A549 (cell line): Measurements from ENCODE around the gene NTN5. TPM values are rescaled to one million over a fixed set of nuclear protein-coding genes. Genes with fewer than 3 reads are reported as not detected.
"Not testable (repeated sequence)": the region's sequence is repeated elsewhere in the genome, so short reads cannot be mapped to it uniquely, and the experiment has no call there.

ENCODE experiments used
- ATAC-seq, 2 experiments: fragments of 200-7000 bp in 1 of 2; fragments of >200 bp in 1 of 2; cut with Nextera tagmentation in 1 of 2; cut with Tn5 transposase in 1 of 2; 3 replicates each; pipeline versions ENCODE4 v1.8.0 to v1.9.1; 2018 to 2020; ENCODE audit warnings: mild to moderate bottlenecking in 1 of 2, moderate library complexity in 1 of 2
- CTCF ChIA-PET: fragments of 300-600 bp; sonication (Branson Sonifier 250); formaldehyde crosslinking; extraction: SDS; loops from one replicate; lab custom pipeline; 2021; ENCODE audit warnings: antibody characterized with exemption, inconsistent platforms; lab: Yijun Ruan, JAX
- POLR2A ChIA-PET: fragments of 350-600 bp; formaldehyde crosslinking; extraction: SDS; loops from one replicate; lab custom pipeline; 2021; ENCODE audit warnings: antibody characterized with exemption, inconsistent platforms; lab: Yijun Ruan, JAX
- DNase-seq, 2 experiments: peaks; one replicate each; pipeline versions ENCODE4 v3.0.0 to v3.0.0-alpha.2; 2011 to 2016; ENCODE audit warnings: low read depth in 1 of 2, low spot score in 1 of 2
- FAIRE-seq: peaks from 2 replicates; lab custom pipeline; 2011; peaks lifted over from hg19 to GRCh38; lab: Jason Lieb, UNC
- H3K27ac ChIP-seq, 2 experiments: fragments of >200 bp; sonication (Bioruptor Twin); formaldehyde crosslinking; 3 replicates each; pipeline ENCODE4 v1.5.1; 2016 to 2017
- H3K4me1 ChIP-seq: fragments of >200 bp; sonication (Bioruptor Twin); formaldehyde crosslinking; 3 replicates; pipeline ENCODE4 v1.6.1; 2016
- H3K4me2 ChIP-seq: fragments of >200 bp; sonication (Bioruptor Twin); formaldehyde crosslinking; 3 replicates; pipeline ENCODE4 v1.6.1; 2016
- H3K4me3 ChIP-seq: fragments of >200 bp; sonication (Bioruptor Twin); formaldehyde crosslinking; 3 replicates; pipeline ENCODE4 v1.5.1; 2016
- H3K9me3 ChIP-seq: fragments of >200 bp; sonication (Bioruptor Twin); formaldehyde crosslinking; 3 replicates; pipeline ENCODE4 v1.6.1; 2016
- CBX2 ChIP-seq: fragments of 200-600 bp; sonication (generic); IDR thresholded peaks from 2 replicates; pipeline ENCODE4 v1.6.1; 2016; ENCODE audit warnings: low read depth, mild to moderate bottlenecking, borderline replicate concordance
- CBX8 ChIP-seq: fragments of 200-600 bp; sonication (generic); IDR thresholded peaks from 2 replicates; pipeline ENCODE4 v1.6.1; 2016
- CHD4 ChIP-seq: fragments of 200-600 bp; sonication (generic); IDR thresholded peaks from 2 replicates; pipeline ENCODE4 v1.6.1; 2016; ENCODE audit warnings: antibody characterized with exemption, mild to moderate bottlenecking, borderline replicate concordance
- EHMT2 ChIP-seq: fragments of 200-600 bp; sonication (generic); IDR thresholded peaks from 2 replicates; pipeline ENCODE4 v1.6.1; 2016; ENCODE audit warnings: antibody characterized with exemption, low read depth, mild to moderate bottlenecking, moderate library complexity
- EP300 ChIP-seq, 2 experiments: fragments of >200 bp; sonication (Bioruptor Twin); formaldehyde crosslinking; IDR thresholded peaks; 2 replicates in 1 of 2; 3 replicates in 1 of 2; pipeline ENCODE4 v1.6.1; 2016 to 2017
- ESRRA ChIP-seq: fragments of 150-350 bp; IDR thresholded peaks from 2 replicates; pipeline ENCODE4 v1.6.1; 2014; ENCODE audit warnings: mild to moderate bottlenecking, low read length, borderline replicate concordance
- FOSB ChIP-seq: fragments of 250-450 bp; sonication (Bioruptor Pico); IDR thresholded peaks from 2 replicates; pipeline ENCODE4 v1.5.0; 2020; ENCODE audit warnings: mild to moderate bottlenecking, moderate library complexity
- HEYL ChIP-seq: fragments of 250-450 bp; sonication (Bioruptor Pico); IDR thresholded peaks from 2 replicates; pipeline ENCODE4 v1.8.0; 2021; ENCODE audit warnings: mild to moderate bottlenecking, moderate library complexity
- HOXB5 ChIP-seq: fragments of 250-450 bp; sonication (Bioruptor Pico); IDR thresholded peaks from 2 replicates; pipeline ENCODE4 v1.5.0; 2020; ENCODE audit warnings: mild to moderate bottlenecking, moderate library complexity
- JUNB ChIP-seq: fragments of >200 bp; sonication (Bioruptor Twin); formaldehyde crosslinking; IDR thresholded peaks from 2 replicates; pipeline ENCODE4 v1.6.1; 2016
- KDM1A ChIP-seq: fragments of 200-600 bp; sonication (generic); IDR thresholded peaks from 2 replicates; pipeline ENCODE4 v1.6.1; 2016; ENCODE audit warnings: low read depth, mild to moderate bottlenecking
- MAZ ChIP-seq: fragments of 150-350 bp; IDR thresholded peaks from 2 replicates; pipeline ENCODE4 v1.6.1; 2014; ENCODE audit warnings: antibody characterized with exemption, low read depth, low read length, borderline replicate concordance
- MYC ChIP-seq: IDR thresholded peaks from 2 replicates; pipeline ENCODE4 v1.6.1; 2012; ENCODE audit warnings: mild to moderate bottlenecking, inconsistent platforms, low read length, improper control_type of control experiment, borderline replicate concordance
- NPAS2 ChIP-seq: fragments of 250-450 bp; sonication (Bioruptor Pico); IDR thresholded peaks from 2 replicates; pipeline ENCODE4 v1.8.0; 2022; ENCODE audit warnings: mild to moderate bottlenecking, moderate library complexity, borderline replicate concordance
- NR3C1 ChIP-seq: fragments of >200 bp; sonication (Bioruptor Twin); formaldehyde crosslinking; IDR thresholded peaks from 3 replicates; pipeline ENCODE4 v1.6.1; 2017
- POLR2AphosphoS2 ChIP-seq: conservative IDR thresholded peaks from 2 replicates; pipeline ENCODE4 v1.6.1; 2012; ENCODE audit warnings: low read length, improper control_type of control experiment, inconsistent platforms
- RARB ChIP-seq: fragments of 250-450 bp; sonication (Bioruptor Pico); IDR thresholded peaks from 2 replicates; pipeline ENCODE4 v1.8.0; 2021; ENCODE audit warnings: mild to moderate bottlenecking, moderate library complexity
- TFCP2L1 ChIP-seq: fragments of 250-450 bp; sonication (Bioruptor Pico); IDR thresholded peaks from 2 replicates; pipeline ENCODE4 v1.5.0; 2021; ENCODE audit warnings: mild to moderate bottlenecking
- TP53 ChIP-seq: fragments of 250-450 bp; sonication (Bioruptor Pico); IDR thresholded peaks from 2 replicates; pipeline ENCODE4 v1.5.0; 2021; ENCODE audit warnings: mild to moderate bottlenecking, moderate library complexity
- ZNF302 ChIP-seq: fragments of 250-450 bp; sonication (Bioruptor Pico); IDR thresholded peaks from 2 replicates; pipeline ENCODE4 v1.9.0; 2021; ENCODE audit warnings: inconsistent platforms, mild to moderate bottlenecking, moderate library complexity
- ZSCAN20 ChIP-seq: fragments of 250-450 bp; sonication (Bioruptor Pico); IDR thresholded peaks from 2 replicates; pipeline ENCODE4 v1.8.0; 2022; ENCODE audit warnings: mild to moderate bottlenecking, moderate library complexity
- WGBS: methylation state at CpG from one replicate; pipeline ENCODE4 v1.1.6; 2017; ENCODE audit errors: missing lambda C conversion rate; 5-methylcytosine and 5-hydroxymethylcytosine counted together
- polyA plus RNA-seq, 4 experiments: library from polyadenylated mRNA; depleted of rRNA in 3 of 4; stranded (reverse); fragments of >200 nt; fragmentation: RNase III in 1 of 4; extraction: RNeasy Plus Mini Kit Qiagen cat#74134 plus additional on column Dnase treatment in 1 of 4; gene quantifications; 2 replicates in 3 of 4; 3 replicates in 1 of 4; pipeline ENCODE4 v1.2.3, GENCODE V29; 2011 to 2017
- TF ChIP-seq, protein P1 (sequence below): fragments of 250-450 bp; sonication (Bioruptor Pico); IDR thresholded peaks from 2 replicates; pipeline ENCODE4 v1.5.0; 2020; ENCODE audit warnings: low read depth, mild to moderate bottlenecking, moderate library complexity
- TF ChIP-seq, protein P2 (sequence below): fragments of 150-350 bp; IDR thresholded peaks from 2 replicates; pipeline ENCODE4 v1.6.1; 2014; ENCODE audit warnings: low read depth, mild to moderate bottlenecking, low read length
- TF ChIP-seq, protein P3 (sequence below): fragments of >200 bp; sonication (Bioruptor Twin); formaldehyde crosslinking; IDR thresholded peaks from 2 replicates; pipeline ENCODE4 v1.6.1; 2016
- TF ChIP-seq, protein P4 (sequence below): IDR thresholded peaks from 2 replicates; pipeline ENCODE4 v1.6.1; 2012
- TF ChIP-seq, protein P5 (sequence below): fragments of 450-650 bp; IDR thresholded peaks from 2 replicates; pipeline ENCODE4 v1.6.1; 2014; ENCODE audit warnings: antibody characterized with exemption

NTN5 gene
- polyA plus RNA-seq, 2 of the 4 experiments (the other 2 are of a cell fraction) = 0.18 to 0.22 TPM

DNA sequence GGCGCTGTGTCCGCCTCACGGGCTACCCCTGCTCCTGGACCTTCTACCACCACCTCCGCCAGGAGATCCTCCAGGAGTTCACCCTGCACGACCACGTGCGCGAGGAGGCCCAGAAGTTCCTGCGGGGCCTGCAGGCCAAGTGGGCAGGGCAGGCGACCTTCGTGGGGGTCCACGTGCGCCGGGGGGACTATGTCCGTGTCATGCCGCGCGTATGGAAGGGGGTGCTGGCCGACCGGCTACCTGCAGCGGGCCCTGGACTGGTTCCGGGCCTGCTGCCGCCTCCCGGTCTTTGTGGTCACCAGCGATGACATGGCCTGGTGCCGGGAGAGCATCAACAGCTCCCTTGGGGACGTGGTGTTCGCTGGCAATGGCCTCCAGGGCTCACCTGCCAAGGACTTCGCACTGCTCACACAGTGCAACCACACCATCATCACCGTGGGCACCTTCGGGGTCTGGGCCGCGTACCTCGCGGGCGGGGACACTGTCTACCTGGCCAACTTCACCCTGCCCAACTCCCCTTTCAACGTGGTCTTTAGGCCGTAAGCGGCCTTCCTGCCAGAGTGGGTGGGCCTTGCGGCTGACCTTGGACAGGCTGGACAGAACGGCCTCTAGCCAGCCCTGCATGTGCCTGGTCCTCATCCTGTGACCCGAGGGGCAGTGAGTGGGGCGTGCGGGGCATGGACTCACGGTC is 7.8 kb upstream of the NTN5 start:
- no peak overlapping the region for H3K4me3 ChIP-seq
- POLR2A ChIA-PET = no interaction called here
- TF ChIP-seq, protein P1, sequence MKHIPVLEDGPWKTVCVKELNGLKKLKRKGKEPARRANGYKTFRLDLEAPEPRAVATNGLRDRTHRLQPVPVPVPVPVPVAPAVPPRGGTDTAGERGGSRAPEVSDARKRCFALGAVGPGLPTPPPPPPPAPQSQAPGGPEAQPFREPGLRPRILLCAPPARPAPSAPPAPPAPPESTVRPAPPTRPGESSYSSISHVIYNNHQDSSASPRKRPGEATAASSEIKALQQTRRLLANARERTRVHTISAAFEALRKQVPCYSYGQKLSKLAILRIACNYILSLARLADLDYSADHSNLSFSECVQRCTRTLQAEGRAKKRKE (CRISPR knock-in tag) = no peak
- TF ChIP-seq ZSCAN20 (CRISPR knock-in tag) (no peak), NPAS2 (no peak), POLR2AphosphoS2 (no peak), HOXB5 (no peak), CBX2 (no peak), CBX8 (no peak), ESRRA (no peak), KDM1A (no peak), HEYL (CRISPR knock-in tag) (no peak)
- TF ChIP-seq, protein P2, sequence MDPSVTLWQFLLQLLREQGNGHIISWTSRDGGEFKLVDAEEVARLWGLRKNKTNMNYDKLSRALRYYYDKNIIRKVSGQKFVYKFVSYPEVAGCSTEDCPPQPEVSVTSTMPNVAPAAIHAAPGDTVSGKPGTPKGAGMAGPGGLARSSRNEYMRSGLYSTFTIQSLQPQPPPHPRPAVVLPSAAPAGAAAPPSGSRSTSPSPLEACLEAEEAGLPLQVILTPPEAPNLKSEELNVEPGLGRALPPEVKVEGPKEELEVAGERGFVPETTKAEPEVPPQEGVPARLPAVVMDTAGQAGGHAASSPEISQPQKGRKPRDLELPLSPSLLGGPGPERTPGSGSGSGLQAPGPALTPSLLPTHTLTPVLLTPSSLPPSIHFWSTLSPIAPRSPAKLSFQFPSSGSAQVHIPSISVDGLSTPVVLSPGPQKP = no peak
- TF ChIP-seq, protein P3, sequence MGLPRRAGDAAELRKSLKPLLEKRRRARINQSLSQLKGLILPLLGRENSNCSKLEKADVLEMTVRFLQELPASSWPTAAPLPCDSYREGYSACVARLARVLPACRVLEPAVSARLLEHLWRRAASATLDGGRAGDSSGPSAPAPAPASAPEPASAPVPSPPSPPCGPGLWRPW = no peak
- TF ChIP-seq, all 56 proteins: peak for 0
- no peak for DNase-seq
- ATAC-seq = no peak
- no peak overlapping the region for H3K27ac ChIP-seq
- H3K4me2 ChIP-seq = no peak overlapping the region
- peaks cover 8% of the 10 kb centered on the region for H3K4me1 ChIP-seq
- no peak for FAIRE-seq
- CTCF ChIA-PET = interaction anchor here (0.6 to 1.4 kb wide), 4 partner anchors 26 to 161 kb away, joined by 3 to 4 read pairs (median 3); no protein-coding TSS in a partner anchor
- WGBS = 87% methylated on average over 43 of the region's 45 CpGs
- no peaks in the 10 kb centered on the region for H3K9me3 ChIP-seq

DNA sequence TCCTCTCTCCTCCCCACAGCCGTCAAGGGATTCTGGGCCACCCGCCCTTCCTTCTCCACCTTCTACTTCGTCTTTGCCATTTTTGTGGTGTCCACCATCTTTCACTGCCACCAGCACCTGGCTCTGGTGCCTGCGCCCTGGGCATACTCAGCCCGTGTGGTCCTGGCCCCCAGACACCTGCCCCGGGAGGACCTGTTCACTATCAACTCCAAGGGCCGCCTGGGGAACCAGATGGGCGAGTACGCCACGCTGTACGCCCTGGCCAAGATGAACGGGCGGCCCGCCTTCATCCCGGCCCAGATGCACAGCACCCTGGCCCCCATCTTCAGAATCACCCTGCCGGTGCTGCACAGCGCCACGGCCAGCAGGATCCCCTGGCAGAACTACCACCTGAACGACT is 7.2 kb upstream of the NTN5 start:
- H3K27ac ChIP-seq, DNase-seq, FAIRE-seq, H3K4me3 ChIP-seq, H3K9me3 ChIP-seq, H3K4me1 ChIP-seq, ATAC-seq, POLR2A ChIA-PET, H3K4me2 ChIP-seq: not testable (repeated sequence)
- CTCF ChIA-PET = interaction anchor here (0.7 to 1.4 kb wide), 4 partner anchors 13 to 109 kb away, joined by 3 to 4 read pairs (median 3); partner anchors contain the start of gene FUT2
- 87% methylated on average over 12 of the region's 19 CpGs for WGBS

DNA sequence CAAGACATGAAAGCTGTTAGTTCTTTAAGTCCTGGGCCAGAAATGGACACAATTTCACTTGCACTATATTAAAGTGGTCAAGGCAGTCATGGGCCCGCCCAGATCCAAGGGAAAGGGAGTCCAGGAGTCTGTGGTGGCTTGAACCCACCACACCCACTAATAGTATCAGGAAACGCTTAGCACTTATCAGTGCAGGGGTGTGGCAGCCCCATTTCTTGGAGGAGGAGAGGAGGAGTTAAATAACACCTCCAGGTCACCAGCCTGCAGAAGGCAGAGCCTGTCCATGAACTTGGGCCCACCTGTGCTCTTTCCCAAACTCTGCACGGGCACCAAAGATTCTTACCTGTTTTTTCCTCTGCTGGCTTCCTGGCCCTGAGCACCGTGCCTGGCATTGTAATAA is 5.4 kb upstream of the NTN5 start:
- Histone ChIP-seq H3K4me3 (no peak overlapping the region), H3K9me3 (no peaks in the 10 kb centered on the region), H3K4me2 (no peak overlapping the region), H3K4me1 (peaks cover 5% of the 10 kb centered on the region; the same call in 1 of the 3 replicates), H3K27ac (no peak overlapping the region)
- ChIA-PET POLR2A (no interaction called here), CTCF (interaction anchor here (1.2 to 6.1 kb wide), 7 partner anchors 12 to 107 kb away, joined by 3 to 151 read pairs (median 8); partner anchors contain the start of gene FUT2)
- TF ChIP-seq NPAS2 = no peak
- no peak for TF ChIP-seq NR3C1
- TF ChIP-seq JUNB = no peak
- TF ChIP-seq MYC = no peak
- TF ChIP-seq FOSB (CRISPR knock-in tag) = no peak
- TF ChIP-seq CHD4 = no peak
- TF ChIP-seq TFCP2L1 (CRISPR knock-in tag) = no peak
- no peak for TF ChIP-seq MAZ
- no peak for TF ChIP-seq EP300 (IDR thresholded peaks at IDR 0.05)
- TF ChIP-seq TP53 (CRISPR knock-in tag) = no peak
- TF ChIP-seq EHMT2 = no peak
- TF ChIP-seq RARB (CRISPR knock-in tag) = no peak
- no peak for TF ChIP-seq CBX8
- TF ChIP-seq, protein P4, sequence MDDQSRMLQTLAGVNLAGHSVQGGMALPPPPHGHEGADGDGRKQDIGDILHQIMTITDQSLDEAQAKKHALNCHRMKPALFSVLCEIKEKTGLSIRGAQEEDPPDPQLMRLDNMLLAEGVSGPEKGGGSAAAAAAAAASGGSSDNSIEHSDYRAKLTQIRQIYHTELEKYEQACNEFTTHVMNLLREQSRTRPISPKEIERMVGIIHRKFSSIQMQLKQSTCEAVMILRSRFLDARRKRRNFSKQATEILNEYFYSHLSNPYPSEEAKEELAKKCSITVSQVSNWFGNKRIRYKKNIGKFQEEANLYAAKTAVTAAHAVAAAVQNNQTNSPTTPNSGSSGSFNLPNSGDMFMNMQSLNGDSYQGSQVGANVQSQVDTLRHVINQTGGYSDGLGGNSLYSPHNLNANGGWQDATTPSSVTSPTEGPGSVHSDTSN = no peak
- TF ChIP-seq, protein P5, sequence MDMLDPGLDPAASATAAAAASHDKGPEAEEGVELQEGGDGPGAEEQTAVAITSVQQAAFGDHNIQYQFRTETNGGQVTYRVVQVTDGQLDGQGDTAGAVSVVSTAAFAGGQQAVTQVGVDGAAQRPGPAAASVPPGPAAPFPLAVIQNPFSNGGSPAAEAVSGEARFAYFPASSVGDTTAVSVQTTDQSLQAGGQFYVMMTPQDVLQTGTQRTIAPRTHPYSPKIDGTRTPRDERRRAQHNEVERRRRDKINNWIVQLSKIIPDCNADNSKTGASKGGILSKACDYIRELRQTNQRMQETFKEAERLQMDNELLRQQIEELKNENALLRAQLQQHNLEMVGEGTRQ = no peak
- no peak for TF ChIP-seq ZNF302 (CRISPR knock-in tag)
- WGBS = 68% methylated on average over 4 of the region's 4 CpGs
- no peak for ATAC-seq
- FAIRE-seq = no peak
- no peak for DNase-seq
